ENCODE measurements around the gene OR1N1.
"Not testable (repeated sequence)": the region's sequence is repeated elsewhere in the genome, so short reads cannot be mapped to it uniquely, and the experiment has no call there.

The OR1N1 gene
- total RNA-seq = 0 reads per million in 3 experiments

GRCh38 chr9:122527193-122527592, at the start of gene OR1N1:
OR1N1 (minus strand) TSS chr9:122527293; CDS start chr9:122527293, 0 bp downstream.
- no peak for DNase-seq

GRCh38 chr9:122572456-122572855, 45.4 kb upstream of the OR1N1 start:
- DNase-seq = no peak

- no peak for DNase-seq
Observed at GRCh38 chr9:122567901-122568300, 40.8 kb upstream of the OR1N1 start.

- DNase-seq = no peak
Observed at GRCh38 chr9:122562134-122562760, 35.2 kb upstream of the OR1N1 start.

GRCh38 chr9:122561446-122561845, 34.4 kb upstream of the OR1N1 start:
- no peak for DNase-seq

GRCh38 chr9:122552812-122553211, 25.7 kb upstream of the OR1N1 start, which contains the start of gene OR1N2:
OR1N2 (plus strand) TSS chr9:122553112; CDS start chr9:122553212, 100 bp downstream.
- no peak for DNase-seq

- no peak for DNase-seq
Observed at GRCh38 chr9:122551371-122551770, 24.3 kb upstream of the OR1N1 start.

- no peak for DNase-seq
Observed at GRCh38 chr9:122546196-122546595, 19.1 kb upstream of the OR1N1 start.

- no peak for DNase-seq
Observed at GRCh38 chr9:122538757-122539156, 11.7 kb upstream of the OR1N1 start.

- DNase-seq = not testable (repeated sequence)
Observed at GRCh38 chr9:122537066-122537465, 10.0 kb upstream of the OR1N1 start.

- no peak for DNase-seq
Observed at GRCh38 chr9:122536134-122536533, 9.0 kb upstream of the OR1N1 start.

- not testable (repeated sequence) for DNase-seq
Observed at GRCh38 chr9:122531157-122531556, 4.1 kb upstream of the OR1N1 start.

- no peak for DNase-seq
Observed at GRCh38 chr9:122526602-122527001, 491 bp downstream of the OR1N1 start.

- no peak for DNase-seq
Observed at GRCh38 chr9:122519376-122519775, 7.7 kb downstream of the OR1N1 start.

GRCh38 chr9:122518841-122519240, 8.3 kb downstream of the OR1N1 start, which contains the start of gene OR1J4:
OR1J4 (plus strand) TSS chr9:122519141; CDS start chr9:122519141, 0 bp downstream.
- DNase-seq = no peak

- no peak for DNase-seq
Observed at GRCh38 chr9:122518226-122518625, 8.9 kb downstream of the OR1N1 start.

- no peak for DNase-seq
Observed at GRCh38 chr9:122510502-122510901, 16.6 kb downstream of the OR1N1 start, which contains the start of gene OR1J2. OR1J2 (plus strand) TSS chr9:122510802; CDS start chr9:122510802, 0 bp downstream.

GRCh38 chr9:122506964-122507363, 20.1 kb downstream of the OR1N1 start:
- DNase-seq = no peak

- DNase-seq = peak; percentile 2
Observed at GRCh38 chr9:122498883-122499288, 28.2 kb downstream of the OR1N1 start.

GRCh38 chr9:122479062-122479461, 48.0 kb downstream of the OR1N1 start:
- DNase-seq = no peak

- DNase-seq = no peak
Observed at GRCh38 chr9:122477826-122478225, 49.3 kb downstream of the OR1N1 start, which contains the start of gene OR1J1. OR1J1 (minus strand) TSS chr9:122477926; CDS start chr9:122477926, 0 bp downstream.

GRCh38 chr9:122477346-122477745, 49.7 kb downstream of the OR1N1 start:
- DNase-seq = no peak
